Measurements from ENCODE around the gene TMOD1. TPM values are rescaled to one million over a fixed set of nuclear protein-coding genes. Genes with fewer than 3 reads are reported as not detected.

TMOD1 gene
- total and polyA plus RNA-seq, 2 experiments from 2014 or later, result 0.69 to 4.5 TPM

DNA sequence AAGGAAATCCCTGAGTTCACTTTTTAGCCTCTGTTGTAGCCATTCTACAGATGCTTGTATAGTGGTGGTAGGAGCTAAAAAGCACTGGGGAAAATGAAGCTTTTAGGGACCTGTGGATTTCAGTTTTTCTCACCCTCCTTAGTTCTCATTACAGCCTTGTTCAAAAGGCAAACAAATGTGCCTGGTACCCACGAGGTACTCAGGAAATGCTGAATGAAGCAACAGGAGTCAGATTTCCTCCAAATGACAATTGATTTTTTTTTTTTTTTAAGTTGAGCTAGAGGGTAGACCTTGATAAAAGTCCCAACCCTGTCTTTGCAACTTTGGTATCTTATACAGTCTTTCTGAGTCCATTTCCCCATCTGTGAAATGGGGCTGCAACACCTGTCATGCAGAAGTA is 21.3 kb upstream of the TMOD1 start (continued):
- TF ChIP-seq ZNF462 (CRISPR knock-in tag; IDR thresholded peaks at IDR 0.05) (no peak), NANOG (IDR thresholded peaks at IDR 0.05; ENCODE audit: borderline replicate concordance) (no peak)

- ATAC-seq (no peak), DNase-seq (ENCODE audit: low spot score) (no peak)
- Mint-ChIP-seq H3K36me3 (ENCODE audit: low read depth) (no peaks in the 10 kb centered on the region), H3K27ac (no peak overlapping the region), H3K4me3 (no peak overlapping the region), H3K4me1 (peaks cover 3% of the 10 kb centered on the region; the same call in 2 of the 3 replicates), H3K9me3 (no peaks in the 10 kb centered on the region), H3K27me3 (ENCODE audit: insufficient read depth, low read depth, poor library complexity) (no peaks in the 10 kb centered on the region)
- H3K36me3 ChIP-seq (ENCODE audit: insufficient read depth), result no peaks in the 10 kb centered on the region
- H3K4me1 ChIP-seq (ENCODE audit: insufficient read depth), result no peaks in the 10 kb centered on the region
- H3F3A ChIP-seq (replicated peaks; ENCODE audit: low read depth), result no peaks in the 10 kb centered on the region
- no peak overlapping the region for H3K4me2 ChIP-seq
- H4K20me1 ChIP-seq (replicated peaks; ENCODE audit: insufficient read depth), result no peaks in the 10 kb centered on the region
- H3K79me2 ChIP-seq (replicated peaks; ENCODE audit: insufficient read depth), result no peaks in the 10 kb centered on the region
- no peak overlapping the region for H3K4me3 ChIP-seq
- H3K9me2 ChIP-seq (ENCODE audit: insufficient read depth), result no peaks in the 10 kb centered on the region
- no peak overlapping the region for H2AFZ ChIP-seq
- H3K27me3 ChIP-seq (ENCODE audit: insufficient read depth), result no peaks in the 10 kb centered on the region
- no peak overlapping the region for H3K27ac ChIP-seq (ENCODE audit: low read depth)
- TF ChIP-seq ZNF462 (CRISPR knock-in tag; IDR thresholded peaks at IDR 0.05) (no peak), STAT1 (IDR thresholded peaks at IDR 0.05; ENCODE audit: unreplicated experiment) (no peak), POLR2AphosphoS5 (IDR thresholded peaks at IDR 0.05; ENCODE audit: low read depth) (no peak), ZNF114 (CRISPR knock-in tag; IDR thresholded peaks at IDR 0.05) (no peak), EZH2phosphoT487 (IDR thresholded peaks at IDR 0.05; ENCODE audit: unreplicated experiment) (no peak), JUNB (IDR thresholded peaks at IDR 0.05; ENCODE audit: unreplicated experiment) (no peak), CREB1 (CRISPR knock-in tag; IDR thresholded peaks at IDR 0.05; ENCODE audit: low read depth) (no peak), ZNF331 (CRISPR knock-in tag; IDR thresholded peaks at IDR 0.05; ENCODE audit: low read depth) (no peak)
- TF ChIP-seq, protein P1, sequence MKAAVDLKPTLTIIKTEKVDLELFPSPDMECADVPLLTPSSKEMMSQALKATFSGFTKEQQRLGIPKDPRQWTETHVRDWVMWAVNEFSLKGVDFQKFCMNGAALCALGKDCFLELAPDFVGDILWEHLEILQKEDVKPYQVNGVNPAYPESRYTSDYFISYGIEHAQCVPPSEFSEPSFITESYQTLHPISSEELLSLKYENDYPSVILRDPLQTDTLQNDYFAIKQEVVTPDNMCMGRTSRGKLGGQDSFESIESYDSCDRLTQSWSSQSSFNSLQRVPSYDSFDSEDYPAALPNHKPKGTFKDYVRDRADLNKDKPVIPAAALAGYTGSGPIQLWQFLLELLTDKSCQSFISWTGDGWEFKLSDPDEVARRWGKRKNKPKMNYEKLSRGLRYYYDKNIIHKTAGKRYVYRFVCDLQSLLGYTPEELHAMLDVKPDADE (IDR thresholded peaks at IDR 0.05), result no peak
These were observed 20.7 kb upstream of the TMOD1 start for GRCh38 chr9:97480749-97481148.

All from GM23338 (cell line).